Pancreas (tissue), 10 donors: ENCODE data around the gene CSNK1E. TPM values are rescaled to one million over a fixed set of nuclear protein-coding genes. Genes with fewer than 3 reads are reported as not detected.

Source experiments
- ATAC-seq, 4 donors: fragments of 200-7000 bp; cut with Tn5 transposase; one replicate each; pipeline versions ENCODE4 v1.8.0 to v1.9.1; 2020; ENCODE audit warnings: mild to moderate bottlenecking in 4 of 4, moderate library complexity in 4 of 4
- DNase-seq, 6 donors: peaks; one replicate each; pipeline ENCODE4 v3.0.0-alpha.2; 2020
- FAIRE-seq: peaks from 2 replicates; lab custom pipeline; 2012; peaks lifted over from hg19 to GRCh38; lab: Jason Lieb, UNC
- H3K27ac ChIP-seq, 4 donors: fragments of 200-600 bp; sonication (generic); 1 replicate in 3 of 4; 2 replicates in 1 of 4; pipeline versions ENCODE4 v1.5.0 to v1.8.0; 2020
- H3K27me3 ChIP-seq, 4 donors: fragments of 200-600 bp; one replicate each; pipeline ENCODE4 v1.8.0; 2021
- H3K36me3 ChIP-seq, 3 donors: fragments of 200-600 bp; sonication (generic) in 1 of 3; one replicate each; pipeline versions ENCODE4 v1.5.0 to v1.8.0; 2020 to 2021
- H3K4me1 ChIP-seq, 3 donors: fragments of 200-600 bp; one replicate each; pipeline ENCODE4 v1.8.0; 2021
- H3K4me3 ChIP-seq, 4 donors: fragments of 200-600 bp; sonication (generic) in 2 of 4; one replicate each; pipeline versions ENCODE4 v1.5.0 to v1.8.0; 2020 to 2021
- H3K9me3 ChIP-seq, 4 donors: fragments of 200-600 bp; one replicate each; pipeline ENCODE4 v1.8.0; 2021
- WGBS, 2 donors: extraction: QIAGEN DNeasy Blood & Tissue Kit; methylation state at CpG; one replicate each; pipeline ENCODE4 v1.1.7; 2013; 5-methylcytosine and 5-hydroxymethylcytosine counted together
- intact Hi-C, 3 donors: fragments of 100-400 bp; cut with DNase I; formaldehyde crosslinking; loops; one replicate each; pipeline versions ENCODE4 v1.11.1 to v1.14.2; 2022
- polyA plus RNA-seq, 2 donors: library from polyadenylated mRNA; stranded (reverse); fragments of 200-250 nt; gene quantifications; one replicate each; pipeline ENCODE4 v1.2.3, GENCODE V29; 2013
- total RNA-seq, 6 donors: library from RNA; stranded (reverse); fragmentation: NEBNext Ultra II Directional in 4 of 6; extraction: Animal tissue kit (Norgen Biotek cat#: 25700) in 4 of 6; gene quantifications; one replicate each; pipeline versions ENCODE4 v1.2.1 to v1.2.4, GENCODE V29; 2021 to 2023
- TF ChIP-seq, protein P1 (sequence below), 4 donors: fragments of 200-600 bp; sonication (generic) in 3 of 4; IDR thresholded peaks; one replicate each; pipeline versions ENCODE4 v1.5.0 to v1.8.0; 2021; ENCODE audit warnings: antibody characterized with exemption in 4 of 4
- donor health status: healthy with polysubstance abuse.
- donor health status: DM: no; HTN: no; CAD: no; lungs with moderate emphysema.
- donor health status: DM: no; HTN: no; CAD: no.
- donor health status: control.
- donor health status: control.
- donor health status: Bipolar disorder and iron deficiency.
- donor health status: DM: yes; HTN: yes; CAD: no.
- donor health status: DM: no; HTN: no; CAD: no.
- donor health status: DM: no; HTN: no; CAD: no.
- donor health status: DM: yes; HTN: yes; CAD: no.

The CSNK1E gene
- total and polyA plus RNA-seq, 8 donors = 52.7 to 115 (median 61.7) TPM

DNA sequence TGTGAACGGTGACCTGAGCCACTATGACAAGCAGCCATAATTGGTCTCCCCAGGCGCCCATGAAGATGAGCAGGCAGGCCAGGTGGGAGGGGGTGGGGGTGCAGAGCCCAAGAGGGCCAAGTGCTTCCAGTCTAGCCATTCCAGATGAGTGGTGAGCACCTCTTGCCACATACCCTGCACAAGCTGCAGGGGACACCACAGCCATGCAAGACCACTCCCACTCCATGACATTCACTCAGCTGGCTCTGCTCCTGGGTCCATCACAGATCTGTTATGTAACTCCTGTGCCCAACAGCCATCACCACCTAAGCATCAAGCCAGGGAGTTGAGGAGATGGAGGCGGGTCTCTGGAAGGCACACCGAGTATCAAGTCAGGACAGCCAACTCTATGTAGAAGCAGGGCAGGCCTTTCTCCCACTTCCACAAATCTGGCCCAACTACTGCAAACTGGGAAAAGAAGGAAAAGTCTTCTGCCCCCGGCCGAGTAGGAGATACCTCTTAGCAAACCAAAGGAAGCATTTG, 52.9 kb downstream of the CSNK1E start:
- 90 to 93% methylated on average over 6 of the region's 6 CpGs for WGBS, 2 donors
- Histone ChIP-seq H3K4me1 (peaks cover 0 to 31% (median 8%) of the 10 kb centered on the region in 3 donors), H3K36me3 (no peaks in the 10 kb centered on the region), H3K27me3 (no peaks in the 10 kb centered on the region), H3K9me3 (no peaks in the 10 kb centered on the region), H3K27ac (no peak overlapping the region), H3K4me3 (no peak overlapping the region)
- intact Hi-C loops = no loop called here
- ATAC-seq = no peak
- no peak for FAIRE-seq
- no peak for DNase-seq
- TF ChIP-seq, protein P1, sequence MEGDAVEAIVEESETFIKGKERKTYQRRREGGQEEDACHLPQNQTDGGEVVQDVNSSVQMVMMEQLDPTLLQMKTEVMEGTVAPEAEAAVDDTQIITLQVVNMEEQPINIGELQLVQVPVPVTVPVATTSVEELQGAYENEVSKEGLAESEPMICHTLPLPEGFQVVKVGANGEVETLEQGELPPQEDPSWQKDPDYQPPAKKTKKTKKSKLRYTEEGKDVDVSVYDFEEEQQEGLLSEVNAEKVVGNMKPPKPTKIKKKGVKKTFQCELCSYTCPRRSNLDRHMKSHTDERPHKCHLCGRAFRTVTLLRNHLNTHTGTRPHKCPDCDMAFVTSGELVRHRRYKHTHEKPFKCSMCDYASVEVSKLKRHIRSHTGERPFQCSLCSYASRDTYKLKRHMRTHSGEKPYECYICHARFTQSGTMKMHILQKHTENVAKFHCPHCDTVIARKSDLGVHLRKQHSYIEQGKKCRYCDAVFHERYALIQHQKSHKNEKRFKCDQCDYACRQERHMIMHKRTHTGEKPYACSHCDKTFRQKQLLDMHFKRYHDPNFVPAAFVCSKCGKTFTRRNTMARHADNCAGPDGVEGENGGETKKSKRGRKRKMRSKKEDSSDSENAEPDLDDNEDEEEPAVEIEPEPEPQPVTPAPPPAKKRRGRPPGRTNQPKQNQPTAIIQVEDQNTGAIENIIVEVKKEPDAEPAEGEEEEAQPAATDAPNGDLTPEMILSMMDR (IDR thresholded peaks at IDR 0.05) = no peak

DNA sequence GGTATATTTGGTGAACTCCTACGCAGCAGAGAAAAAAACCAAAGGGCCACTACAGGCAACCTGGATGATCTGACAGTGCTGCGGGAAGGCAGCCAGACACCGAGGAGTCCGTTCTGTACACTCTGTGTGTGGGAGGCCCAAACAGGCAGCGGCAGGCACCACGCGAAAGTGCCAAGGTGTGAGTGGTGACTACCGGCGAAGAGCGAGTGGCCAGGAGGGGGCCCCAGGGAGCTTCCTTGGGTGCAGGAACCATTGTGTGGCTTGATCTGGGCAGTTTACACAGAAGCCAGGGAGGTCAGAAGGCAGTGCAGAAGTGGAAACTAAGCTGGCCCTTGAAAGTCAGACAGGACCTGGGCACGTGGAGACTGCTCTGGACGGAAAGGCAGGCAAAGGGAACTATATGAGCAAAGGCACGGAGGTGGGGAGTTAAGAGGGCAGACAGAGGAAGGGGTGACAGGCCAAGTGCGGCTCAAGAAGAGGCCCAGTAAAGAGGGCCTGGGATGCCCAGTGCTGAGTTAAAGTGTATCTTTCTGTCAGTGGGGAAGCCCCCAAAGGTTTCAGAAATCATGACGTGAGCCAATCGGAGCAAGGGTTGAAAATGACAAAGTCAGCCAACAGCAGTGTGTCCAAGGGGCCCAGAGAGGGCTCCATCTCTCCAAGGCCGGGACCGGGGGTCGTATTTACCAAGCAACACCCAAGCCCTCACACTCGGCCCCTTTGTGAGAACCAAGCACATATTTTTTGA, 55.0 kb downstream of the CSNK1E start:
- H3K4me1 ChIP-seq = peaks cover 3 to 48% (median 16%) of the 10 kb centered on the region in 3 donors
- peak in 5 of 6 donors; percentile 44 to 79 (median 70) for DNase-seq
- peak overlapping the region in 2 of 4 donors; percentile 22 to 41 for H3K27ac ChIP-seq
- WGBS, 2 donors = 47 to 56% methylated on average over 20 of the region's 20 CpGs
- H3K27me3 ChIP-seq = no peaks in the 10 kb centered on the region
- H3K4me3 ChIP-seq = no peak overlapping the region
- ATAC-seq = peak; percentile 61 to 77 (median 67)
- intact Hi-C loops = no loop called here
- FAIRE-seq = no peak
- no peaks in the 10 kb centered on the region for H3K36me3 ChIP-seq
- no peaks in the 10 kb centered on the region for H3K9me3 ChIP-seq
- TF ChIP-seq, protein P1 (IDR thresholded peaks at IDR 0.05) = peak; percentile 25 to 49 (median 34)

DNA sequence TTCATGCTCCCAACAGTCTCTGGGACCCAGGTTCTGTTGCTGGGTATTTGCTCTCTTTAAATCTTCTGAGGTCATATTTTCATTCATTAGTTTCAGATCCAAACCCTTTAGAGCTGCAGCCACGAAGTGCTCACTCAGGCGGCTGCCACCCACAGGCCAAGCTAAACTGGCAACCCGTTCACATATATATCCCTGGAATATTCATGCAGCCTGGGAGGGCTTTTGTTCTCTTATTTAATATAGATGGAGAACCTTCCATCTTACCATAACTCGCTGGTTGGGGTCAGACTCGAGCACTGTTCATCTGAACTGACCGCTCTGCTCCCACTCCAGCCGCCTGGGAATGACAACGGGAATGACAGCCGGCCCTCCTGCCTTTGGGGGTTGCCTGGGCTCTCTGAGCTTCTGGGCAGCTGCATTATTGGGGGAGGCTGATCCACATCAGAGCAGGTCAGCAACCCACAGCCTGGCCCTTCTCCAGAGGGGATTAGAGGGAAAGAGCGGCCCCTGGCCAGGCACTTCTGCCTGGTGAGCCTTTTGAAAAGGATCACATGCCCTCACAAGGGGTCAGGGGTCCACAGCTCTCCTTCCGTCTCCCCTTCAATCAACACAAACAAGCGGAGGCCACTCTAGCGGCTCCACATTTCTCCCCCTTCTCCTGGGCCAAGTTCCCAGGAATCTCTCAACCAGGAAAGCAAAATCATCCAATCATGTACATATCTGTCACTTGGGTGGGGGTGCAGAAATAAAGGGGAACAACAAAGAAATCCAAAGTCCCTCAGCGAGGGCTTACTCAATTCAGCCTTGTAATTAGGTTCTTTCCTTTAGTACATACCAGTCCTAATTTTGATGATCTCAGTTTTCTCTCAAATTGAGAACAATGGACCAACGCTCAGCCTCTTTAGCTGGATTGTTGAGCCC, 56.2 kb downstream of the CSNK1E start:
- intact Hi-C loops = no loop called here
- H3K4me1 ChIP-seq = peaks cover 5 to 50% (median 16%) of the 10 kb centered on the region in 3 donors

DNA sequence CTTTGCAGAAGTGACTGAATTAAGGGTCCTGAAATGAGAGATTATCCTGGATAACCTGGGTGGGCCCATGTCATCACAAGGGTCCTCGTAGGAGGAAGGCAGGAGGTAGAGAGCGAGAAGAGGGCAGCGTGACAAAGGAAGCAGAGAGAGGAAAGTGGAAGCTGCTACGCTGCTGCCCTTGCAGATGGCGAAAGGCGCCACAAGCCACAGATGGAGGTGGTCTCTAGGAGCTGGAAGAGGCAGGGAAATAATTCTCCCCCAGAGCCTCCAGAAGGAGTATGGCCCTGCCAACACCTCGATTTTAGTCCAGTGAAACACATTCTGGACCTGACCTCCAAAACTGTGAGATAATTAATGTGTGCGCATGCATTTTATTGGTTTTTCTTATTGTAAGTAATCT, 57.9 kb downstream of the CSNK1E start:
- ATAC-seq (no peak), DNase-seq (no peak), FAIRE-seq (no peak)
- H3K27me3 ChIP-seq = no peaks in the 10 kb centered on the region
- 81 to 85% methylated on average over 8 of the region's 8 CpGs for WGBS, 2 donors
- no peaks in the 10 kb centered on the region for H3K36me3 ChIP-seq
- H3K4me3 ChIP-seq = no peak overlapping the region
- peak overlapping the region in 2 of 4 donors; percentile 17 to 29 for H3K27ac ChIP-seq
- no peaks in the 10 kb centered on the region for H3K9me3 ChIP-seq
- intact Hi-C loops = loop anchor here in 1 of 3 donors (5.0 kb wide), 1 partner anchor 93 kb away; no protein-coding TSS in a partner anchor
- peaks cover 5 to 47% (median 16%) of the 10 kb centered on the region in 3 donors for H3K4me1 ChIP-seq
- TF ChIP-seq, protein P1 (IDR thresholded peaks at IDR 0.05) = no peak

More for the DNA sequence above, 56.2 kb downstream of the CSNK1E start:
- H3K9me3 ChIP-seq = no peaks in the 10 kb centered on the region
- H3K4me3 ChIP-seq = no peak overlapping the region
- H3K36me3 ChIP-seq = no peaks in the 10 kb centered on the region
- ATAC-seq (peak in 1 of 4 donors; percentile 2), DNase-seq (no peak), FAIRE-seq (no peak)
- 66 to 68% methylated on average over 15 of the region's 15 CpGs for WGBS, 2 donors
- TF ChIP-seq, protein P1 (IDR thresholded peaks at IDR 0.05) = no peak
- no peaks in the 10 kb centered on the region for H3K27me3 ChIP-seq
- peak overlapping the region in 2 of 4 donors; percentile 41 to 42 for H3K27ac ChIP-seq
